HepG2 (cell line): ENCODE measurements around the gene ZNF669. TPM values are rescaled to one million over a fixed set of nuclear protein-coding genes. Genes with fewer than 3 reads are reported as not detected.

Experiments used
- ATAC-seq: fragments of 200-7000 bp; cut with Tn5 transposase; 3 replicates; pipeline ENCODE4 v1.9.1; 2020; ENCODE audit warnings: mild to moderate bottlenecking, moderate library complexity
- Bru-seq: library from RNA; stranded (reverse); fragments of 400-500 nt; gene quantifications from one replicate; lab custom pipeline; 2021; lab: Mats Ljungman, UMichigan
- BruChase-seq, 2 experiments: library from RNA; stranded (reverse); fragments of 400-500 nt; gene quantifications; one replicate each; lab custom pipeline; 2021; lab: Mats Ljungman, UMichigan
- BruUV-seq: library from RNA; stranded (reverse); fragments of 400-500 nt; replicated peaks from 2 replicates; lab custom pipeline; 2021; lab: Mats Ljungman, UMichigan
- CTCF ChIA-PET: fragments of 300-600 bp; formaldehyde crosslinking; extraction: SDS; loops from one replicate; lab custom pipeline; 2021; ENCODE audit warnings: low total read pairs, inconsistent platforms, low intra/inter-chr PET ratio; lab: Yijun Ruan, JAX
- POLR2A ChIA-PET: fragments of 350-600 bp; sonication (Branson Sonifier 250); formaldehyde crosslinking; loops from one replicate; lab custom pipeline; 2020; ENCODE audit warnings: antibody characterized with exemption, inconsistent platforms; lab: Yijun Ruan, JAX
- DNase-seq: peaks from one replicate; pipeline ENCODE4 v3.0.0-alpha.2; 2015; ENCODE audit warnings: low spot score
- FAIRE-seq: peaks from 3 replicates; lab custom pipeline; 2011; peaks lifted over from hg19 to GRCh38; lab: Jason Lieb, UNC
- H2AFZ ChIP-seq: one replicate; pipeline ENCODE4 v1.6.1; 2011; ENCODE audit warnings: low read length, inconsistent platforms
- H3K27ac ChIP-seq: fragments of 300-600 bp; 3 replicates; pipeline ENCODE4 v1.8.0; 2011; ENCODE audit warnings: mixed run types, mild to moderate bottlenecking, mixed read lengths, low read length, inconsistent platforms; ENCODE audit not compliant: insufficient read depth; ENCODE audit errors: extremely low read length
- H3K27me3 ChIP-seq, 2 experiments: fragments of 200-600 bp in 1 of 2; 2 replicates in 1 of 2; 3 replicates in 1 of 2; pipeline versions ENCODE4 v1.6.0 to v1.8.0; 2011; ENCODE audit warnings: low read length in 2 of 2, mild to moderate bottlenecking in 2 of 2, moderate library complexity in 2 of 2, inconsistent platforms in 1 of 2; ENCODE audit not compliant: insufficient read depth in 2 of 2, control insufficient read depth in 1 of 2
- H3K36me3 ChIP-seq, 2 experiments: fragments of 200-600 bp in 1 of 2; replicated peaks in 1 of 2; 2 replicates in 1 of 2; 3 replicates in 1 of 2; pipeline versions ENCODE4 v1.5.1 to v1.8.0; 2011; ENCODE audit warnings: low read length in 2 of 2, inconsistent platforms in 1 of 2; ENCODE audit not compliant: insufficient read depth in 2 of 2, control insufficient read depth in 1 of 2
- H3K4me1 ChIP-seq: 2 replicates; pipeline ENCODE4 v1.5.1; 2012; ENCODE audit warnings: low read length, inconsistent platforms; ENCODE audit not compliant: insufficient read depth
- H3K4me2 ChIP-seq: 2 replicates; pipeline ENCODE4 v1.6.0; 2011; ENCODE audit warnings: low read depth, low read length, inconsistent platforms
- H3K4me3 ChIP-seq, 3 experiments: fragments of 200-600 bp in 1 of 3; sonication (generic), shearing (Covaris generic) in 1 of 3; replicated peaks in 1 of 3; 2 replicates each; pipeline ENCODE4 v1.5.1; 2011 to 2016; ENCODE audit warnings: low read length in 3 of 3, inconsistent platforms in 2 of 3, low read depth in 2 of 3, mild to moderate bottlenecking in 2 of 3, control low read depth in 1 of 3, mixed read lengths in 1 of 3; ENCODE audit not compliant: insufficient read depth in 1 of 3
- H3K79me2 ChIP-seq: one replicate; pipeline ENCODE4 v1.6.1; 2011; ENCODE audit warnings: low read length, inconsistent platforms; ENCODE audit not compliant: insufficient read depth
- H3K9ac ChIP-seq: 2 replicates; pipeline ENCODE4 v1.6.0; 2011; ENCODE audit warnings: mild to moderate bottlenecking, low read depth, low read length, inconsistent platforms; ENCODE audit not compliant: insufficient read depth
- H3K9me3 ChIP-seq: 2 replicates; pipeline ENCODE4 v1.5.1; 2012; ENCODE audit warnings: mild to moderate bottlenecking, low read length
- H4K20me1 ChIP-seq: 2 replicates; pipeline ENCODE4 v1.6.0; 2011; ENCODE audit warnings: inconsistent platforms, mild to moderate bottlenecking, low read length, moderate library complexity; ENCODE audit not compliant: insufficient read depth
- ASH2L ChIP-seq: fragments of 300-600, 200-600 bp; sonication (generic); IDR thresholded peaks from 2 replicates; pipeline ENCODE4 v1.7.0; 2017; ENCODE audit warnings: low read depth, mild to moderate bottlenecking, moderate library complexity, mixed read lengths, low read length; ENCODE audit not compliant: insufficient read length
- GLI4 ChIP-seq: sonication (generic); formaldehyde crosslinking; IDR thresholded peaks from 2 replicates; pipeline ENCODE4 v1.5.1; 2020; ENCODE audit warnings: missing genetic modification reagents, mild to moderate bottlenecking, moderate library complexity, borderline replicate concordance
- GPN1 ChIP-seq: sonication (generic); formaldehyde crosslinking; IDR thresholded peaks from 2 replicates; pipeline ENCODE4 v1.5.1; 2020; ENCODE audit warnings: missing genetic modification reagents, borderline replicate concordance
- MEF2D ChIP-seq: sonication (generic); formaldehyde crosslinking; IDR thresholded peaks from 2 replicates; pipeline ENCODE4 v1.5.1; 2020; ENCODE audit warnings: mild to moderate bottlenecking, missing genetic modification reagents
- NFRKB ChIP-seq: fragments of 450-650 bp; IDR thresholded peaks from 2 replicates; pipeline ENCODE4 v1.6.1; 2017
- PHF21A ChIP-seq: sonication (generic); formaldehyde crosslinking; IDR thresholded peaks from 2 replicates; pipeline ENCODE4 v1.5.0; 2020; ENCODE audit warnings: mild to moderate bottlenecking, missing genetic modification reagents
- POLR2A ChIP-seq, 2 experiments: IDR thresholded peaks; 2 replicates each; pipeline ENCODE4 v1.6.1; 2011; ENCODE audit warnings: low read depth in 2 of 2, low read length in 2 of 2, mild to moderate bottlenecking in 1 of 2, moderate library complexity in 1 of 2; ENCODE audit not compliant: insufficient read depth in 1 of 2
- REL ChIP-seq: sonication (generic); formaldehyde crosslinking; conservative IDR thresholded peaks from 2 replicates; pipeline ENCODE4 v1.8.0; 2022; ENCODE audit warnings: mild to moderate bottlenecking, missing genetic modification reagents, moderate library complexity
- RORA ChIP-seq: sonication (generic); formaldehyde crosslinking; IDR thresholded peaks from 2 replicates; pipeline ENCODE4 v1.5.0; 2020; ENCODE audit warnings: mild to moderate bottlenecking, missing genetic modification reagents, moderate library complexity
- SRSF1 ChIP-seq: fragments of 200-400 bp; formaldehyde crosslinking; optimal IDR thresholded peaks from 2 replicates; pipeline ENCODE3; 2017; ENCODE audit warnings: mild to moderate bottlenecking, low read depth, low read length, moderate library complexity
- ZNF20 ChIP-seq: sonication (generic); formaldehyde crosslinking; IDR thresholded peaks from 2 replicates; pipeline ENCODE4 v1.4.0; 2020; ENCODE audit warnings: mild to moderate bottlenecking, moderate library complexity, missing genetic modification reagents
- ZNF44 ChIP-seq: sonication (generic); formaldehyde crosslinking; IDR thresholded peaks from 2 replicates; pipeline ENCODE4 v1.5.1; 2020; ENCODE audit warnings: mild to moderate bottlenecking, missing genetic modification reagents
- ZNF496 ChIP-seq: sonication (generic); formaldehyde crosslinking; IDR thresholded peaks from 2 replicates; pipeline ENCODE4 v1.8.1; 2023; ENCODE audit warnings: mild to moderate bottlenecking, moderate library complexity, missing genetic modification reagents; ENCODE audit not compliant: insufficient replicate concordance
- ZNF556 ChIP-seq: sonication (generic); formaldehyde crosslinking; IDR thresholded peaks from 2 replicates; pipeline ENCODE4 v1.4.0; 2020; ENCODE audit warnings: mild to moderate bottlenecking, missing genetic modification reagents, borderline replicate concordance
- ZSCAN29 ChIP-seq: sonication (generic); formaldehyde crosslinking; conservative IDR thresholded peaks from 2 replicates; pipeline ENCODE4 v1.4.0; 2020; ENCODE audit warnings: mild to moderate bottlenecking, missing genetic modification reagents
- WGBS: methylation state at CpG from one replicate; pipeline ENCODE4 v1.1.6; 2017; ENCODE audit warnings: low lambda C conversion rate; 5-methylcytosine and 5-hydroxymethylcytosine counted together
- in situ Hi-C: cut with HindIII; loops from 2 replicates; pipeline ENCODE4 v1.10.0; 2017; ENCODE audit warnings: low pct_unique_long_range_greater_than_20kb; ENCODE audit not compliant: extremely low pct_ligation_motif_present
- intact Hi-C: fragments of 100-400 bp; cut with micrococcal nuclease; formaldehyde crosslinking; loops from one replicate; pipeline ENCODE4 v1.10.0; 2022; ENCODE audit not compliant: unreplicated experiment
- long read RNA-seq, 2 experiments: library from RNA in 1 of 2; library from polyadenylated mRNA in 1 of 2; stranded (forward) in 1 of 2; unstranded in 1 of 2; transcript quantifications; one replicate each; pipeline ENCODE4 v2.0.0, GENCODE V29; 2019 to 2022
- polyA minus RNA-seq, 3 experiments: library from RNA; depleted of rRNA, polyadenylated mRNA; stranded (reverse); fragments of >200 nt; gene quantifications; 2 replicates each; pipeline ENCODE4 v1.2.3, GENCODE V29; 2011; ENCODE audit warnings: low replicate concordance in 1 of 3
- polyA plus RNA-seq, 8 experiments: library from polyadenylated mRNA; depleted of rRNA in 3 of 8; stranded (reverse) in 7 of 8; unstranded in 1 of 8; fragments of >200 nt; fragmentation: Illumina TruSeq in 4 of 8; extraction: Trizol in 4 of 8; gene quantifications; 2 replicates each; pipeline versions ENCODE4 v1.2.1 to v1.2.3, GENCODE V29; 2011 to 2016; ENCODE audit warnings: low read depth in 4 of 8, missing spikeins in 1 of 8, mixed read lengths in 1 of 8; ENCODE audit not compliant: insufficient read depth in 1 of 8
- total RNA-seq, 5 experiments: library from RNA; depleted of rRNA; stranded (reverse); fragments of >200 nt; fragmentation: Illumina TruSeq; extraction: Trizol; gene quantifications; 2 replicates each; pipeline ENCODE4 v1.2.3, GENCODE V29; 2016; ENCODE audit warnings: low read depth in 1 of 5

ZNF669 gene
- total RNA-seq (2016; rRNA removed; fragmentation: Illumina TruSeq; extraction: Trizol) (13.6 and 14.6 TPM in 2 replicates), polyA plus RNA-seq (2011; rRNA removed) (2.8 and 3.1 TPM in 2 replicates), polyA minus RNA-seq (2011; rRNA and poly(A)+ RNA removed; ENCODE audit: low replicate concordance) (5.8 and 7.0 TPM in 2 replicates), Bru-seq, nascent RNA (percentile 91 among the genes with signal in this experiment), BruChase-seq, experiment 1, labeled RNA remaining after a 6-hour chase (percentile 74 among the genes with signal in this experiment), BruChase-seq, experiment 2, labeled RNA remaining after a 2-hour chase (percentile 82 among the genes with signal in this experiment)
- total RNA-seq (2016; cell fraction: cytosol; rRNA removed; fragmentation: Illumina TruSeq; extraction: Trizol; ENCODE audit: low read depth), result 2.4 and 3.5 TPM in 2 replicates
- total RNA-seq (2016; cell fraction: insoluble cytoplasmic fraction; rRNA removed; fragmentation: Illumina TruSeq; extraction: Trizol), result 10.6 and 14.2 TPM in 2 replicates
- total RNA-seq (2016; cell fraction: membrane; rRNA removed; fragmentation: Illumina TruSeq; extraction: Trizol), result 5.9 and 7.8 TPM in 2 replicates
- 9.1 and 11.4 TPM in 2 replicates for total RNA-seq (2016; cell fraction: nucleus; rRNA removed; fragmentation: Illumina TruSeq; extraction: Trizol)
- 1.6 and 2.7 TPM in 2 replicates for polyA plus RNA-seq (2011; cell fraction: cytosol; rRNA removed)
- 1.7 and 1.8 TPM in 2 replicates for polyA plus RNA-seq (2011; cell fraction: nucleus; rRNA removed)
- polyA plus RNA-seq (2012), result 3.2 and 4.3 TPM in 2 replicates
- 0.65 and 0.85 TPM in 2 replicates for polyA plus RNA-seq (2016; cell fraction: cytosol; fragmentation: Illumina TruSeq; extraction: Trizol; ENCODE audit: low read depth)
- 6.7 and 7.5 TPM in 2 replicates for polyA plus RNA-seq (2016; cell fraction: insoluble cytoplasmic fraction; fragmentation: Illumina TruSeq; extraction: Trizol; ENCODE audit: low read depth)
- polyA plus RNA-seq (2016; cell fraction: membrane; fragmentation: Illumina TruSeq; extraction: Trizol; ENCODE audit: low read depth), result 0.85 and 1.5 TPM in 2 replicates
- polyA plus RNA-seq (2016; cell fraction: nucleus; fragmentation: Illumina TruSeq; extraction: Trizol; ENCODE audit: insufficient read depth, low read depth), result 4.8 and 6.8 TPM in 2 replicates
- 3.7 and 4.6 TPM in 2 replicates for polyA minus RNA-seq (2011; cell fraction: cytosol; rRNA and poly(A)+ RNA removed)
- 9.9 and 10.7 TPM in 2 replicates for polyA minus RNA-seq (2011; cell fraction: nucleus; rRNA and poly(A)+ RNA removed)
- long read RNA-seq, experiment 1, partial matches to known transcripts, result 0 of 3 reads
- long read RNA-seq, experiment 1, other reads (novel, unspliced or antisense), result 1 of 3 reads
- long read RNA-seq, experiment 2, partial matches to known transcripts, result 0 of 2 reads
- long read RNA-seq, experiment 2, other reads (novel, unspliced or antisense), result 1 of 2 reads

DNA sequence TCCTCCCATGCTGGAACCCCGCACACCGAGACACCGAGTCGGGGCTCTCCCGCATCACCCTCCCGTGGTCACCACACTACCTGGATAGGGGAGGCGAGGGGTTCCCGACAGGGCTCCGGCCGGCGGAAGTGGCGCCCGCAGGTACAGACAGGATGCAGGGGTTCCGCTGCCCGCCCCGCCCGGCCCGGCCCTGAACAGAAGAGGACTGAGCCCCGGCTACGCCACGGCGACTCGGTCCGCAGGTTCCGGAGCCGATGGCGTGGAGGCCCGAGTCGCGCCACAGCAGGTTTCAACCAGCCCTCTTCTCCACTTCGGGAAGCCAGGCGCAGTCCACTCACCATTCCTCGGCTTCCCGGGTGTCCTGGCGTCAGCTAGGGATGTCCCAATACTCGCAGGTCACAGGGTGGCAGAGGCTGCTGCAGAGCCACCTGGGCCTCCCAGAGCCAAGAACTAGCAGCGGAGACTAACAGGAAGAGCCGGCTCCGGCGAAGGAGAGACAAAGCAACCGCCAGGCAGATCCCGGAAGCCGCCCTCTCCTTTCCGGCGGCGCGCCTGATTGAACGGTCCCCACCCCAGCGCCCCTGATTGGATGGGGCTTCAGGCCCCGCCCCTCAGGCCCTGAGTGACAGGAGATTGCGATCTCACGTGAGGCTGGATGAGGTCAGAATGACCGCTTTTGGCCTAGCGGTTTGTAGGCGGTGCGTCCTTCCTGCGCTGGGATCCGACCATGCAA is at the start of gene ZNF669:
Gene ZNF669, minus strand, starts transcription at position 498 of the 733 bp plus-strand sequence. Its CDS starts 157 bp downstream, at position 341.
- peaks cover 21% of the 10 kb centered on the region for H3K79me2 ChIP-seq
- whole genome bisulfite sequencing, result 0% methylated on average over 16 of the region's 58 CpGs
- no peak within 1 kb of the TSS for H2AFZ ChIP-seq
- no TSS peak for BruUV-seq
- intact Hi-C loops (loop anchor here (1.0 kb wide), 1 partner anchor 26 kb away; the partner anchor contains the start of gene ZNF670), in situ Hi-C loops (loop anchor here (10.0 kb wide), 1 partner anchor 169 kb away; the partner anchor contains the start of gene AHCTF1)
- peaks cover 8% of the 10 kb centered on the region; the same call in 1 of the 2 replicates for H4K20me1 ChIP-seq
- H3K27me3 ChIP-seq, result no peaks in the 10 kb centered on the region
- DNase-seq (peak; percentile 94), FAIRE-seq (peak; percentile 87), ATAC-seq (peak; percentile 99)
- peak within 1 kb of the TSS; percentile 95 for H3K9ac ChIP-seq
- H3K36me3 ChIP-seq, result peaks cover 0 to 23% of the 10 kb centered on the region in 2 experiments; a peak in 3 of 5 replicates
- peak within 1 kb of the TSS; percentile 87 for H3K4me2 ChIP-seq
- H3K4me1 ChIP-seq, result peaks cover 23% of the 10 kb centered on the region
- ChIA-PET POLR2A (interaction anchor here (0.6 kb wide), 2 partner anchors 8 to 18 kb away, joined by 3 to 4 read pairs; no protein-coding TSS in a partner anchor), CTCF (no interaction called here)
- no peaks in the 10 kb centered on the region; the same call in 1 of the 2 replicates for H3K9me3 ChIP-seq
- H3K27ac ChIP-seq, result peak within 1 kb of the TSS; percentile 97
- peak within 1 kb of the TSS; percentile 88 to 100 (median 96) for H3K4me3 ChIP-seq
- TF ChIP-seq POLR2A (IDR thresholded peaks at IDR 0.05; ENCODE audit: insufficient read depth in 1 of 2, low read depth in 2 of 2, low read length in 2 of 2), result peak; percentile 87 to 96
- peak; percentile 61; the same call in 1 of the 2 replicates for TF ChIP-seq PHF21A
- no peak for TF ChIP-seq ZSCAN29
- TF ChIP-seq NFRKB, result no peak
- TF ChIP-seq ZNF556 (CRISPR knock-in tag), result no peak
- peak; percentile 75; the same call in 1 of the 2 replicates for TF ChIP-seq ZNF20 (CRISPR knock-in tag)
- TF ChIP-seq MEF2D (CRISPR knock-in tag), result peak; percentile 64; the same call in 1 of the 2 replicates
- no peak for TF ChIP-seq ZNF44 (CRISPR knock-in tag)
- TF ChIP-seq REL (CRISPR knock-in tag), result 0 out of 2 replicates have a peak, but pooled peaks have one; percentile 36
- no peak for TF ChIP-seq GPN1
- TF ChIP-seq GLI4 (CRISPR knock-in tag), result peak; percentile 60; the same call in 1 of the 2 replicates
- TF ChIP-seq ZNF496 (CRISPR knock-in tag), result no peak
- peak; percentile 71 for TF ChIP-seq SRSF1
- TF ChIP-seq RORA, result no peak
- peak; percentile 77 for TF ChIP-seq ASH2L
